Upper lobe of left lung (tissue), 4 donors: ENCODE data around the gene TRAF5.

Experiments used
- CTCF ChIP-seq, 6 experiments: fragments of 450-650 bp in 4 of 6; fragments of 200-600 bp in 2 of 6; sonication (generic) in 2 of 6; IDR thresholded peaks; one replicate each; pipeline ENCODE4 v1.5.1; 2016 to 2019; ENCODE audit warnings: antibody characterized with exemption in 6 of 6
- EP300 ChIP-seq, 4 donors: sonication (generic); formaldehyde crosslinking; IDR thresholded peaks; one replicate each; pipeline ENCODE4 v1.5.1; 2017; ENCODE audit warnings: antibody characterized with exemption in 4 of 4, control low read depth in 2 of 4
- POLR2A ChIP-seq, 4 donors: fragments of 450-650 bp; IDR thresholded peaks; one replicate each; pipeline ENCODE4 v1.5.1; 2016 to 2017; ENCODE audit warnings: antibody characterized with exemption in 4 of 4, mild to moderate bottlenecking in 2 of 4
- POLR2AphosphoS5 ChIP-seq, 2 donors: sonication (generic); formaldehyde crosslinking; IDR thresholded peaks; one replicate each; pipeline ENCODE4 v1.5.1; 2017; ENCODE audit warnings: antibody characterized with exemption in 2 of 2

- no peak for TF ChIP-seq CTCF (IDR thresholded peaks at IDR 0.05)
- TF ChIP-seq POLR2A (IDR thresholded peaks at IDR 0.05): no peak
- no peak for TF ChIP-seq EP300 (IDR thresholded peaks at IDR 0.05)
- no peak for TF ChIP-seq POLR2AphosphoS5 (IDR thresholded peaks at IDR 0.05)
Observed at GRCh38 chr1:211332830-211333229, 6.2 kb downstream of the TRAF5 start.
